CD4-positive, alpha-beta T cell treated with Interleukin-10 for 1 hour (primary cell): ENCODE results near the gene NCKAP5.

Source experiments
- DNase-seq: peaks from one replicate; pipeline ENCODE4 v3.0.0-alpha.2; 2020

Gene NCKAP5

DNA sequence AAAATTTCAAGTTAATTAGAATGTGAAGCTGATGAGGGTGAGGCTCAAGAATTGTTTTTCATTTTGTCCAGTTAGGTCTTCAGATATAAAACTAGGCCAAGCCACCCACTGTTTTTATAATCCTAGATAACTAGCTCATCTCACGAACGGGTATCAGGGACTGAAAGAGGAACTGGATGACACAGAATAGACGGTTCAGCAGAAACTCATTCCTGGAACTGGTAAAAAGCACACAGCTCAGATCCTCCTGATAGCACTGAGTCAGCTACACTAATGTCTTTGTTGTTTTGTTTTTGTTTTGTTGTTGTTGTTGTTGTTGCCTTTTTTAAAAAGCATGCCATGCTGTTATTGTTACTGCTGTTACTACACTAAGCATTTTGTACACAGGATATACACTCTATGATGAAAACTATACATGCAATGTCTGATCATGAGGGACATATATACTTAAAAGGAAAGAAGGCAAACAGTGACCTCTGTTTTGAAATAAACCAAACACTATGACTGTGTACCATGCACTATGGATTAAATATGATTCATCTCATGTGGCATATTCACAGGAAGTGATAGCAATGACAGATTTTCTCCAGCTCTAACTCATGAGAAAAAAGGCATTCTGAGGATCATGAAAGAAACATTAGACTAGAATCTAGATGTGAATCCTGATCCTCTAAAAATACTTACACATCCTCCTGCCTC is 437.6 kb downstream of the NCKAP5 start:
- DNase-seq: no peak

DNA sequence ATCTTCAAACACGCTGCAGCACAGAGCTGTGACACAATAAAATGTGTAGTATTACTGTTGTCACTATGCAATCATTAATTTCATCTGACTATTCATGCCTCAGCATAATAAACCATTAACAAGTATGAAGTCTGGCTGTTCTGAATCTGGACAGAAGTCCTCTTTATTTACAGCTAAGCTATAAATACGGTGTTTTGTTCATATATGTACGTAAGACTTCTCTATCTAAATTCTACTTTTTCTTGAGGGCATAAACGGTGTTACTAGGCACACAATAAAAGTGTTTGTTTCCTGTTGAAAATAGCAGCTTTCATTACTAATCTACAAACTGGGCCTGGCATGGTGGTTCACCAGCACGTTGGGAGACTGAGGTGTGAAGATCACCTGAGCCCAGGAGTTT is 443.8 kb downstream of the NCKAP5 start:
- no peak for DNase-seq

DNA sequence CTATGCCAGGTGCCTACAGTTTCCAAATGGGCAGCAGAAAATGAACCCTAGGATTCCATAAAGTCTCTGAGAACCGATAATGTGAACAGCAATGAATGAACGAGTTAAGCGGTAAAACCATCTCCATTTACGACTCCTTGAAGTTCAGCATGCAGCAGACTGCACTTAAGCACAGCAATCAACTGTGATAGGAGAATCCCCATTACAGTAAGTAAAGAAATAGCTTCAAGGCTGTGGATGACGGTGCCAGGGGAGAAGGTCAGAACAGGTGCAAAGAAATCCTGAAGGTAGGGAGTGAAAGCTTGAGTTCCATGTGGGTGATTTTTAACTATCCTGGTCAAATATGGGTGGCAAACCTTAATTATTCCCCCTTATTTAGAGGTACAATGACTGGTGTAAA is 444.4 kb downstream of the NCKAP5 start:
- DNase-seq: no peak

DNA sequence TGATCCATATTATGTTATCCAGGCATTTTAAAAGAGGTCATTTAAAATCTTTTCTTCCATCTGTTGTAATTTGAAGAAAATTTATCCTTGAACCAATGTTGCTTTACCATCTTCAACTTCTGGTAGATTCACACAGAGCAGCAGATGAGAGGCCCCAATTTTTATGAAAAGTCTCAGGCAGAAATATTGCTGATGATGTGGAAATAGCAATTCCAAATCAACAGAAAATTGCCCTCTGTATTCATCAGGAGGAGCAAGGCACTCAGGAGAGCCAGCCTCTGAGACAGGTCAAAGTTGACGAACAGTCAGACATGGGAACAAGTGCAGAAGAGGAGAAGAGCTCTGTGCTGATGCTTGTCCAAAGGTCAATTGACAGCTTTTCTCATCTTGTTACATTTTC is 444.9 kb downstream of the NCKAP5 start:
- no peak for DNase-seq

DNA sequence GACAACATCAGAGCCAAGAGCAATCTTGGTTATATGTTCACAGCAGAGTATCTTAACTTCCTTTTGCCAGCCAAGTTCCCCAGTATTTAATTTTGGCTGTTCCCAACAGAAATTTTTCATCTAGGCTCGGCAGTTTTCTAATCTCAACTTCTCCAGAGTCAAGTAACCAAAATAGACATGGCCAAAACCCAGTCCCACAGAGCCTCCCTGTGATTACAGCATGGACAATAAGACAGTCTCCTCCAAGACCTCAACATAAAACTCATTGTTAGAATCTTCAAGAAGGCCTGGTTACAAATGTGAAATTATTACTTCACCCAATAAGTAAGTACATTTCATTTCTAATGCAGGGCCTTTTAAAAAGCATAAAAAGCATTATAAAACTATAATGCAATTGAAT is 445.7 kb downstream of the NCKAP5 start:
- DNase-seq: no peak

DNA sequence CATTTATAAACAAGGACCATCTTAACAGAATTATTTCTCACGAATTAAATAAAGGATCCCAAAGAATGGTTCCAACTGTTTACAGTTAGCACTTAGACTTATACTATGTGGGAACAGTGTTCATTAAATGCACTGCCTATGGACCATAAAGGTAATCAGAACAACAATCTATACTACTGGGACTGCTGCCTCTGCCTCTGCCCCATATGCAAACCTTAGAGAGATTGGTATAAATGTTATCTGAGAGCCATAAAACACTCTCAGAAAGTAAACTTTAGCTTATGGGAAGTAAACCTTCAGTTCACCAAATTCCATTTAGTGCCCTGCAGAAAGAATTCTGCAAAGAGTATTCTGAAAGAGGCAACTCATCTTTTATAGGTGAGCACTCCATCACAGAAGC is 448.0 kb downstream of the NCKAP5 start:
- DNase-seq: no peak

DNA sequence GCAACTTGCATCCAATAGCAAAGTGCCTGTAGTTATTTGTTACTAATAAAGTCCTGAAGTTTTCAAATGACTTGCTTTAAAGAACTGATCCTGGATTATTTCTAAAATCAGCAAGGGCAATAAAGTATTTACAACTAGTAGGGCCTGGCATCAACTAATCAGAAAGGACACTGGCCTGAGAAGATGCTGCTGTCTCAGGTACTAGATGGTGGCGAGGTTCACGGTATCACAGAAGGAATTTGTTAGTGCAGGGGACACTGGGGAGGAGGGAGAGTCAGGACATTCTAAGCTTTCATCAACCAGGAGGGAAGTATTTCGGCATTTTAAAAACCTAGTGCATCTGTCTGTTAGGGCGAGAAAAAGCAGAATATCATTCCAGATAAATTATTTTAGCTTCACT is 458.1 kb downstream of the NCKAP5 start:
- DNase-seq: no peak

DNA sequence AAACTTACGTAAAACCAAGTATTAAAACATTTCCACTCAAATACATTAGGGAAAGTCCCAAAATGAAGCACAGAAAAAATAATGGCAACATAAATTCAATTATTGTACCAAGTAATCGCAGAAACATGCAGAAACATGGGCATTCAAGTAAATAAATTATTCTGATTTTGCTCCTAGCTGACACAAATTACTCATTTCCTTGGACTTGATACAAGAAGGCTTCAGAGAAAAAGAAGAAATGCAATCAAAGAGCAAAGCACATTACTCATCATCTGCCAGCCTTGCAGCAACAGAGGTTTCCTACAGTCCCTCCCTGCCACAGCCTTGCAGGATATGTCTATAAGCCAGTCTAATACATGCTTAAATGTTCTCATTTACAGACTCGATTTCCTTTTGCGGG is 458.5 kb downstream of the NCKAP5 start:
- no peak for DNase-seq

DNA sequence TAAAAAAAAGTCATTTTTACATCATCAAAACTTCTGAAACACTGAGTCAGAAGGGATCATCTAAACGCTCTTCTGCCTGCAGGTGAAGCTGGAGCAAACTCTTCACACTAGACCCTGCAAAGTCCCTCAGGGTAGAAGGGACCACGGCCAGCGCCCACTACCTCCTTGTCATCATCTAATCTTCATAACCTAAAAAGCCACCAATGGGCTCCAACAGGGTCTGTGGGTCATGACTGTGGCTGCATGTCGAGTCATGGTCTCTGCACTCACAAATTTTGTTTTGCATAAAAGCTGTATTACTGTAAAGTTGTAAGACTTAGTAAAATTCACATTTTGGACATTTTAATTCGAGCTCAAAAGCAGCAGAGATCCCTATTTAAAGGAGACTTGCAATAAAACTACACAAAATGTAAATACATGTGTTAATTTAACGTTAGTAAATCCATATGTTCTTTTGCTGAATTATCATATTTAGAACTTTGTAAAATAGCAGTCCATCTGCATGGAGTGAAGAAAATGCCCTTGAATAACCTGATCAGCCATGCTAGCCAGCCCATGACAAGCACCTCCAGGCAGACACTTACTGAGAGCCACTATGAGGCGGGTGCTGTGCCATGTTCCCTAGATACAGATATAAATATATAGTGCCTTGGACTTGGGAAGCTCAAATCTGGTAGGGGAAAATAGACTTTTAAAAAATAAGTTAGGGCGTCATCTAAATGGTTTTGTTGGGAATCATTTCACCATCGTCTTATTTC is 461.0 kb downstream of the NCKAP5 start:
- no peak for DNase-seq

DNA sequence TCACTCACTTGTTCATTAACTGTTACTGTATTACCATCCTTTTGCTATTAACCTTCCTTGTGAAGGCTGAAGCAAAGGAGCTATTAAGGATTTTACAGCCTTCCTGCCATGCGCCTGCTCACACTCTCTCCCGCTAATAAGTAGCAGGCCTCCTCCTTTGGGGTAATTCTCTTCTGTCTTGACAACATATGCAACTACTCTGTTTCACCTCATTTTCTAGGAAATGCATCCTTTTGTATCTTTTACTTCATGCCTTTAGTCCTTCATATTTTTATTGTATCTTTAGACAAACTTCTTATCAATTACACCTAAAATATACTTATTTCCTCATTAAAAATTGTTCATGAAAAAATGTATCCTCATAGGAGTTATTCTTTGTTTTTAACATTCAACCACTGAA is 463.4 kb downstream of the NCKAP5 start:
- no peak for DNase-seq

DNA sequence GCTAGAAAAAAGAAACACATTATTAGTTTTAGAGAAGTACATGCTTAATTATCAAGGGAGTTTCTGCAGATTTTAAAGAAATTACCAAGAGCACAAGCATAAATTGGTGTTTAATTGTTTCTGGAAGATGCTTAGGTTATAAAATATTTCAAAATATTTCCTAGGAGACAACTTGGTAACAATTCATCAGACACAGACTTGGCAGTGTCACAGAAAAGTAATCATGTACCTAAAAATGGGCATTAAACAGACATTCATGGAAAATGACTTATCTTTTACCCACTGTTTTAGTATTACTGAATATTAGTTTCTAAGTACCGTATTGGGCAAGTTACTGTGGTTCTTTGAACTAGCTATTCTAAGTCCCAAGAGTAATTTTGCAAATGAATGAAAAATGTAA is 469.5 kb downstream of the NCKAP5 start:
- no peak for DNase-seq

DNA sequence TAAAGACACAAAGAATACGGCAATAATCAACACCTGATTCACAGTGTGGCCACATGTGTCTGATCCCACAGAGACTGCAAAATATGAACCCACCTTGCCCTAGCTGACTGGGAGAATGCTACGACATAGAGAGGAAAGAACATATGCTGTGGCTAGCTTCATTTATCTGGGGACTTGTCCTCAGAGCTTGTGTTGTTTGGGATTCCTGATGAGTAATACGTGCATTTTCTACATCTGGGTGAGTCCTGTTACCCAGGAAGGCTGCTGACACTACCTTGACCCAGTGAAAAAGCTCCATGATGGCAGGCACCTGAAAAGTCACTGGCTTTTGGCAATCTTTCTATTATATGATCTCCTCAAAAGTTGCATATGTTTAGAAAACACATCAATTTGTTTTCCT is 470.6 kb downstream of the NCKAP5 start:
- no peak for DNase-seq

DNA sequence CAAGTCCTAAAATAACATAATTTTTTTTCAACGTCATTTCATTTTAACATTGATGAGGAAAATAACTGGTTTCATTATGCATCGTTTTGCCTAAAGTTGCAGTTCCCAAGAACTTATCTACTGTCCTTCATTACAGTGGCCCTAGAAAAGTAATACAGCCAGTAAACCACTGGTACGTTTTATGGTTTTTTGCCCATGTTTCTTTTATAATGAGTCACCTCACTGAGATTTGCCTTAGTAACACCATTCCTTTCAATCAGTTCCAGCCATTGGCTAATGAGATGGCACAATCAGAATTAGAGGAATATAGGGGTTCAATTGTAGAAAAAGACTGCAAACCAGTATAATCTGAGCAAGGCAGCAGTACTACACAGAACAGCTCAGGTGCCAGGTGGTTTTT is 475.7 kb downstream of the NCKAP5 start:
- no peak for DNase-seq

DNA sequence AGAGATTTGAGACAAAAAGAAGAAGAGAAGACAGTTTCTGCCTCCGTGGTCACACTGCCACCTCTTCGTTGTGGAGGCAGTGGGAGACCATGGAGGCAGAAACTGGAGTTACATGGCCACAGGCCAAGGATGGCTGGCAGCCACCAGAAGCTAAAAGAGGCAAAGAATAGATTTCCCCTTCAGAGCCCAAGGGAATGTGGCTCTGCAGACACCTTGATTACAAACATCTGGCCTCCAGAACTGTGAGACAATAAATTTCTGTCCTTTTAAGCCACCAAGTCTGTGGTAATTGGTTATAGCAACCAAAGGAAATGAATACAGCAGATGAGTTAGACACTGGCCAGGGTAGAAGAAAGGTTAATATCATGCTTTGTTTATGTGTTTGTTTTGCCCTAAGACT is 477.9 kb downstream of the NCKAP5 start:
- DNase-seq: no peak

DNA sequence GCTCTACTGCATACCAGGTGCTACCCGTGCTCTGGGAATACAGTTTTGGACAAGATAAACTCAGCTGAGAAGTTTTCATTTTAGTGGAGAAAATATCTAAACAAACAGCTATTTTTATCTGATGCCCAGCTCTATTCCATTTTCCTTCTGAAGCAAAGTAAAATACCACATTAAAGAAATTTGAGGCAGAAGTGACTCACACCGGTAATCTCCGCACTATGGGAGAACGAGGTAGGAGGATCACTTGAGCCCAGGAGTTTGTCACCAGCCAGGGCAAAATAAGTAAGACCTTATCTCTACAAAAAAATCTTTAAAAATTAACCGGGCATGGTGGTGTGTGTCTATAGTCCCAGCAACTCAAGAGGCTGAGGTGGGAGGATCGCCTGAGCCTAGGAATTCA is 482.1 kb downstream of the NCKAP5 start:
- no peak for DNase-seq

DNA sequence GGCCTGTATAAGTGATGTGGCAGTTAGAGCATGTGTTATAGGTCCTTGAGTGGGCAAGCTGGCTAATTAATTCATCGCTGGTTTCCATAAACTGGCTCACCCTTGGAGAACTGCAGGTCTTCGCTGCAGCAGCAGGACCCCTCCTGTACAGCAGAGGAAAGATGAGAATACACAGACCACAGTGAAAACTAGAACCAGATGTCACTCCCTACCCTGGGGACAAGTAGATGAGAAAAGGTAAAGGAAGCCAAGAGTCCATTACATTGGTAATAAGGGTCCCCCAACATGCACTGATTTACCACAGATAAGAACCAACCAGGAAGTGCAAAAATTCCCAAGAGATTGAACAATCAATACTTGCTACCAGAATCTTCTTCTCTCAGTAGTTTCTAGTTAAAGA is 482.6 kb downstream of the NCKAP5 start:
- DNase-seq: no peak

DNA sequence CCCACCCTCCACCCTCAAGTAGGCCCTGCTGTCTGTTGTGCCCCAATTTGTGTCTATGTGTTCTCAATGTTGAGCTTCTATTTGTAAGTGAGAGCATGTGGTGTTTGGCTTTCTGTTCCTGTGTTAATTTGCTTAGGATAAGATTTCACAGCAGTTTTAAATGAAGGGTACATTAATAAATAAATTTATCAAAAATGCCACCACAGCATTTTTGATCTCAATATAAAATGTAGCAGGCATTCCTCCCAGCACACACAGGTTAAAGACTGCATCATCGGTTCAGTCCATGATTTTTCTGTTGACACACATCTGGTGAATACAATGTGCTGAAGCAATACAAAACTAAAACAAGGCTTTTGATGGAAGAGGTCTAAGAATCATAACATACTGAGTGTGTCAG is 486.2 kb downstream of the NCKAP5 start:
- DNase-seq: no peak

DNA sequence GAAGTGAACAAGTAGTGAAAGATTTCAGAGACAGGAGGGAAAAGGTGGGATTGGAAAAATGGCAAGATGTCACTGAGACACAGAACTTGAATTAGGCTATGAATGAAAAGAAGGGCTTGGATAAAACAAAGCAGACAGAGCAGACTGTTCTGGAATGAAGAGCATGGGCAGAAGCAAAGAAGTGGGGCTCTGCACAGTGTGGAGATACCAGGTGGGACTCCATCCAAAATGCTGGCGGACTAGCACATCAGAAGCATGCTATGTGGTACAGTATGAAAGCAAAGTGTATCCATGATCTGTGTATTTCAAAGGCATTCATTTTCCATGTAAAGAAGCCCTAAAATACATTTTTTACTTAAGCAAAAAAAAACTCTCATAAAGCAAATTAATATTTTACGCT is 487.4 kb downstream of the NCKAP5 start:
- no peak for DNase-seq

DNA sequence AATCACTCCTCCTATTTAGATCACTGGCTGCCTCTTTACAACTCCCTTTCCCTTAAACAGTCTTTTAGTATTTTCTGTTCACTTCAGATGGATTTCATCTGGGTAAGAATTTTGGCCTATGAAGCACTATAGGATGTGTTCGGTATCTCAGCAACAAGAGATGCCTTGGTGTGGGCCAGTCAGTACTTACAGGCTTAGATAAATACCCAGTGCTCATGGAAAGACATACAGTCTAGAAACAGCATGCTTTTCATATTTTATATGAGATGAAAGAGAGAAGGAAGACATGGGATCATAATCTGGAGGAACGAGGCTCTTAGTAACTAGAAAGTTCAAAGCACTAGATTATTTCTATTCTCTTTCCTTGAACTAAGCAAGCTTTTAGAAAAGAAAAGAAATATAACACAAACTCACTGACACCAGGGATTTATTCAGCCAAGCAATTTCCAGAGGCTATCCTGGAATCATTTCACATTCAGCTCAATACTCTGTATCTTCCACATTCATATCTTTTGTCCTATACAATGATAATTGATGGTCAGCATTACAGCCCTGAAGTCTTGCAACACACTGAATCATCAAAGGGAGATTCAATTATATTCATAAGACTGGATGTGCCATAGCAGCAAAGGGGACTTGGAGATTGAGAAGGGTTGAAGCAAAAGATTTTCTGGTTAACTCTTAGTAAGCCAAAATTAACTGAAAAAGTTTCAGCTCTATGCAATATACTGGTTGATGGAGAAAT is 489.4 kb downstream of the NCKAP5 start:
- DNase-seq: no peak

DNA sequence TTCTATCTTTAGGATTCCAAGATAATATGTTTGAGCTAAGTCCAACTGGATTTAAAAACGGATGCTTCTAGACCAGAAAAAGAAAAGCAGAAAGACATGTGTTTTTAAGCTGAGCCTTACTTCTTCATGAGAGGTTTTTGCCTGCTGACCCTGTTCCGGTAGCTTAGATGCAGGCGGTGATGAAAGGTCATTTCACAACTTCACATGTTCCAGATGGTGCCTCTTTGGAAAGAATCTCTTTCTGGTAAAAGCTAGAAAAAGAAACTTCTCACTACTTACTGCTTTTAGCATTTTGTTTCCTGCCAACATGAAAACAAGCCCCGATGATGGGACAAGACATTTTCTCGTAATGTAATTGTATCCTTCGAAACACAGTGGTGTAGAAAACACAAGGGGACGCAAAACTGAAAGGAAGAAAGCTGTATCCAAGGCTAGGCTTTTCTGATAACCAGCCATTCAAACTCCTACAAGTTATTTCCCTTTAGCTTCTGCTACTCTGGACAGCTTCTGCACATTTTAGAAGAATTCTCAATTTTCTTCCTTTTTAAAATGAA is 490.9 kb downstream of the NCKAP5 start:
- DNase-seq: no peak

DNA sequence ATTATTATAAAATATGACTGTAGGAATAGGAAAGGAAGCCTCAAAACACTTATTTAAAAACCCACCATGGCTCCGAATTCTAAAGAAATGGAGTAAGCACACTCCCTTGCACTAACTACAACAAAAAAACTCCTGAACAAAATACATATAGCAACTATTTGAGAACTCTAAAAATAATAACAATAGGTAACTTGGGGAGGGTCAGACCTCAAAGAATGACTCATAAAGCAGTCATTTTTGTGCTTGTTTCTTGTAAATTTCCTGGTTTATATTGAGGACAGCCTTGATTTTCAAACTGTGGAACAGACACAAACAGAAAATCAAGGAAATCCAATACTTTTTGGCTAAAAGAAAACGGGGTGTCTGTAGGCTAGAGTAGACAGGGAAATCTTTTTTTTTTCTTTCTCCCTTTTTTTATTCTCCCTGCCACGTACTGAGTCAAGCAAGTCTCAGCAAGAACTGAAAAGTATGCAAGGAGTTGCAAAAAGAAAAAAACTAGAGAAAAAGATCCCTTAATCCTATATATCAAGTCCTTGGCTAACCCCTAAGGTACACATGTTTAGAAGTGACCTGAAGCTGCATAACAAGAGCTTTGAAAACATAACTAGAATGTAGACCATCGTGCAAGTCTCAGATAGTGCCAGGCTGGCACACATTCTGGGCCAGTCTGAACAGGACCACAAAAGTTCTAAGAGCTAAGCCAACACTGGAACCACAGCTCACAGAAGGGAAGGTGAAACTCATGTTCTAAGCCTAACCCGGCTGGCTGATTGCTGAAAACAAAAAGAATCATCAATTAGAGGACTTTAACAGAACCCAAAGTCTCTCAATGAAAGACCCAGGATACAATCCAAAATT is 495.2 kb downstream of the NCKAP5 start:
- no peak for DNase-seq

DNA sequence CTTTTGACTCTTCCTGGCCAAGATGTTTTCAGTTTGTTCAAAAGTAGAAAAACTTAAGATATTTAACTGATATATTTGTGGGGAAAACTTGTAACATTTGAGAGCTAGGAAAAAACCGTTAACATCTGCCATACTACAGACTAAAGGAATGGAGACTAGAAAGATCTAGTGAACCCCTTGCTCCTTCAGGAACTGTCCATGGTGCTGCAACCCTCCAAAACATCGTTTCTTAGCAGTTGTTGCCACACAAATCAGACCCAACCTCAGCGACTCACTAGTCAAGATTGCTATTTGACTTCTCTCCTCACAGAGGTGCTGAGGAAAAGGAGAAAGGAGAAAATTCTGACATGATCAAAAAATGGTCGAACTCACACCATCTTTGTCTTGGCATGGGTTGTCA is 504.5 kb downstream of the NCKAP5 start:
- no peak for DNase-seq
